ENCODE results near the gene PNPLA5.

DNA sequence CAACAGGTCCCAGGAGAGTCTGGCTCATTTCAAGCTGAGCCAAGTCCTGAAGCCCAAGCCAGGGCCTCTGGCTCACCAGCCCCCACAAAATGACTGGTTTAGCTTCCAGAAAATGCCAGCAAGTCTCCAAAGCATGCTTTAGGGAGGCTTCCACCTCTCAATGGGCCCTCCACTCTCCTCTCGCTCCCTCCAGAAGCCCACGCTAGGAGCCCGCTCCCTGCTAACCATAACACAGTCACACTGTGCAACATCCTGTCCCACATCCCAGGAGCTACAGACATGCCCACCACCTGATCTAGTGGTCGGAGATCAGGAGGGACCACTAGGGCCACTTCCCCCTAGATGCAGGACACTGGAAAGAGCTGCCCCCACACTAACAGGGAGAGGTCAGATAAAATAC, 36.4 kb downstream of the PNPLA5 start:
- TF ChIP-seq, protein P1, sequence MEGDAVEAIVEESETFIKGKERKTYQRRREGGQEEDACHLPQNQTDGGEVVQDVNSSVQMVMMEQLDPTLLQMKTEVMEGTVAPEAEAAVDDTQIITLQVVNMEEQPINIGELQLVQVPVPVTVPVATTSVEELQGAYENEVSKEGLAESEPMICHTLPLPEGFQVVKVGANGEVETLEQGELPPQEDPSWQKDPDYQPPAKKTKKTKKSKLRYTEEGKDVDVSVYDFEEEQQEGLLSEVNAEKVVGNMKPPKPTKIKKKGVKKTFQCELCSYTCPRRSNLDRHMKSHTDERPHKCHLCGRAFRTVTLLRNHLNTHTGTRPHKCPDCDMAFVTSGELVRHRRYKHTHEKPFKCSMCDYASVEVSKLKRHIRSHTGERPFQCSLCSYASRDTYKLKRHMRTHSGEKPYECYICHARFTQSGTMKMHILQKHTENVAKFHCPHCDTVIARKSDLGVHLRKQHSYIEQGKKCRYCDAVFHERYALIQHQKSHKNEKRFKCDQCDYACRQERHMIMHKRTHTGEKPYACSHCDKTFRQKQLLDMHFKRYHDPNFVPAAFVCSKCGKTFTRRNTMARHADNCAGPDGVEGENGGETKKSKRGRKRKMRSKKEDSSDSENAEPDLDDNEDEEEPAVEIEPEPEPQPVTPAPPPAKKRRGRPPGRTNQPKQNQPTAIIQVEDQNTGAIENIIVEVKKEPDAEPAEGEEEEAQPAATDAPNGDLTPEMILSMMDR (IDR thresholded peaks at IDR 0.05; ENCODE audit: insufficient read depth, low read length) = no peak
- TF ChIP-seq, protein P2, sequence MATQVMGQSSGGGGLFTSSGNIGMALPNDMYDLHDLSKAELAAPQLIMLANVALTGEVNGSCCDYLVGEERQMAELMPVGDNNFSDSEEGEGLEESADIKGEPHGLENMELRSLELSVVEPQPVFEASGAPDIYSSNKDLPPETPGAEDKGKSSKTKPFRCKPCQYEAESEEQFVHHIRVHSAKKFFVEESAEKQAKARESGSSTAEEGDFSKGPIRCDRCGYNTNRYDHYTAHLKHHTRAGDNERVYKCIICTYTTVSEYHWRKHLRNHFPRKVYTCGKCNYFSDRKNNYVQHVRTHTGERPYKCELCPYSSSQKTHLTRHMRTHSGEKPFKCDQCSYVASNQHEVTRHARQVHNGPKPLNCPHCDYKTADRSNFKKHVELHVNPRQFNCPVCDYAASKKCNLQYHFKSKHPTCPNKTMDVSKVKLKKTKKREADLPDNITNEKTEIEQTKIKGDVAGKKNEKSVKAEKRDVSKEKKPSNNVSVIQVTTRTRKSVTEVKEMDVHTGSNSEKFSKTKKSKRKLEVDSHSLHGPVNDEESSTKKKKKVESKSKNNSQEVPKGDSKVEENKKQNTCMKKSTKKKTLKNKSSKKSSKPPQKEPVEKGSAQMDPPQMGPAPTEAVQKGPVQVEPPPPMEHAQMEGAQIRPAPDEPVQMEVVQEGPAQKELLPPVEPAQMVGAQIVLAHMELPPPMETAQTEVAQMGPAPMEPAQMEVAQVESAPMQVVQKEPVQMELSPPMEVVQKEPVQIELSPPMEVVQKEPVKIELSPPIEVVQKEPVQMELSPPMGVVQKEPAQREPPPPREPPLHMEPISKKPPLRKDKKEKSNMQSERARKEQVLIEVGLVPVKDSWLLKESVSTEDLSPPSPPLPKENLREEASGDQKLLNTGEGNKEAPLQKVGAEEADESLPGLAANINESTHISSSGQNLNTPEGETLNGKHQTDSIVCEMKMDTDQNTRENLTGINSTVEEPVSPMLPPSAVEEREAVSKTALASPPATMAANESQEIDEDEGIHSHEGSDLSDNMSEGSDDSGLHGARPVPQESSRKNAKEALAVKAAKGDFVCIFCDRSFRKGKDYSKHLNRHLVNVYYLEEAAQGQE (IDR thresholded peaks at IDR 0.05; ENCODE audit: insufficient replicate concordance, low read depth) = no peak
- TF ChIP-seq SPI1 (IDR thresholded peaks at IDR 0.05; ENCODE audit: borderline replicate concordance, low read depth) = no peak
- TF ChIP-seq POLR2AphosphoS5 (IDR thresholded peaks at IDR 0.05; ENCODE audit: low read depth) = no peak

All from HL-60 (cell line).